A549 (cell line): ENCODE measurements around the gene RABGAP1L.
A peak's percentile ranks its signal among the peaks of the same experiment; 100 is the strongest.
"Not testable (repeated sequence)": the region's sequence is repeated elsewhere in the genome, so short reads cannot be mapped to it uniquely, and the experiment has no call there.

Source experiments
- CBX8 ChIP-seq: fragments of 200-600 bp; sonication (generic); IDR thresholded peaks from 2 replicates; pipeline ENCODE4 v1.6.1; 2016
- CEBPB ChIP-seq, 2 experiments: fragments of >200 bp in 1 of 2; sonication (Bioruptor Twin) in 1 of 2; formaldehyde crosslinking in 1 of 2; IDR thresholded peaks; 2 replicates each; pipeline ENCODE4 v1.6.1; 2012 to 2016
- EP300 ChIP-seq, 2 experiments: fragments of >200 bp; sonication (Bioruptor Twin); formaldehyde crosslinking; IDR thresholded peaks; 2 replicates in 1 of 2; 3 replicates in 1 of 2; pipeline ENCODE4 v1.6.1; 2016 to 2017
- ESRRA ChIP-seq: fragments of 150-350 bp; IDR thresholded peaks from 2 replicates; pipeline ENCODE4 v1.6.1; 2014; ENCODE audit warnings: mild to moderate bottlenecking, low read length, borderline replicate concordance
- HOXA7 ChIP-seq: fragments of 250-450 bp; sonication (Bioruptor Pico); IDR thresholded peaks from 2 replicates; pipeline ENCODE4 v1.5.0; 2020; ENCODE audit warnings: mild to moderate bottlenecking, moderate library complexity
- JUN ChIP-seq, 2 experiments: fragments of >200 bp; sonication (Bioruptor Twin); formaldehyde crosslinking; IDR thresholded peaks; 2 replicates in 1 of 2; 3 replicates in 1 of 2; pipeline ENCODE4 v1.6.1; 2016 to 2017
- MAZ ChIP-seq: fragments of 150-350 bp; IDR thresholded peaks from 2 replicates; pipeline ENCODE4 v1.6.1; 2014; ENCODE audit warnings: antibody characterized with exemption, low read depth, low read length, borderline replicate concordance
- PHF8 ChIP-seq: fragments of 200-600 bp; sonication (generic); IDR thresholded peaks from 2 replicates; pipeline ENCODE4 v1.6.1; 2016; ENCODE audit warnings: low read depth, mild to moderate bottlenecking, antibody characterized with exemption, moderate library complexity, borderline replicate concordance
- POLR2A ChIP-seq: IDR thresholded peaks from 2 replicates; pipeline ENCODE4 v1.6.1; 2012; ENCODE audit warnings: mild to moderate bottlenecking, low read length
- RAD21 ChIP-seq, 2 experiments: fragments of >200 bp in 1 of 2; sonication (Bioruptor Twin) in 1 of 2; formaldehyde crosslinking in 1 of 2; IDR thresholded peaks in 1 of 2; conservative IDR thresholded peaks in 1 of 2; 2 replicates in 1 of 2; 3 replicates in 1 of 2; pipeline ENCODE4 v1.6.1; 2012 to 2018; ENCODE audit warnings: inconsistent platforms in 1 of 2
- SREBF2 ChIP-seq: fragments of 450-650 bp; IDR thresholded peaks from 2 replicates; pipeline ENCODE4 v1.6.1; 2014; ENCODE audit warnings: mild to moderate bottlenecking, moderate library complexity
- USF2 ChIP-seq: fragments of 450-650 bp; IDR thresholded peaks from 2 replicates; pipeline ENCODE4 v1.6.1; 2014; ENCODE audit warnings: antibody characterized with exemption
- TF ChIP-seq, protein P1 (sequence below): fragments of >200 bp; sonication (Bioruptor Twin); formaldehyde crosslinking; IDR thresholded peaks from 3 replicates; pipeline ENCODE4 v1.5.1; 2016
- TF ChIP-seq, protein P2 (sequence below): fragments of 200-600 bp; sonication (generic); IDR thresholded peaks from 2 replicates; pipeline ENCODE4 v1.6.1; 2016; ENCODE audit warnings: antibody characterized with exemption, mild to moderate bottlenecking, moderate library complexity

DNA sequence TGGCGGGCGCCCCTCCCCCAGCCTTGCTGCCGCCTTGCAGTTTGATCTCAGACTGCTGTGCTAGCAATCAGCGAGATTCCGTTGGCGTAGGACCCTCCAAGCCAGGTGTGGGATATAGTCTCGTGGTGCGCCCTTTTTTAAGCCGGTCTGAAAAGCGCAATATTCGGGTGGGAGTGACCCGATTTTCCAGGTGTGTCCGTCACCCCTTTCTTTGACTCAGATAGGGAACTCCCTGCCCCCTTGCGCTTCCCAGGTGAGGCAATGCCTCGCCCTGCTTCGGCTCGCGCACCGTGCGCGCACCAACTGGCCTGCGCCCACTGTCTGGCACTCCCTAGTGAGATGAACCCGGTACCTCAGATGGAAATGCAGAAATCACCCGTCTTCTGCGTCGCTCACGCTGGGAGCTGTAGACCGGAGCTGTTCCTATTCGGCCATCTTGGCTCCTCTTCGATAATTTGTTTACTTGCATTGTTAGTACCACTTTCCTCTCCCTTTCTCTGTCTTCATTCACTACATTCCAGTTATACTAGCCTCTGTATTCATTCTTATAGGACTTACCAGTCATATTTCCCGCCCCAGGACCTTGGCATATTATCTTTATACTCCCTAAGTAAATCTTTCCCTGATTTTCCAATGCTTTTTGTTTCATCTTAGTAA lies 79.7 kb downstream of the RABGAP1L start:
- TF ChIP-seq, protein P1, sequence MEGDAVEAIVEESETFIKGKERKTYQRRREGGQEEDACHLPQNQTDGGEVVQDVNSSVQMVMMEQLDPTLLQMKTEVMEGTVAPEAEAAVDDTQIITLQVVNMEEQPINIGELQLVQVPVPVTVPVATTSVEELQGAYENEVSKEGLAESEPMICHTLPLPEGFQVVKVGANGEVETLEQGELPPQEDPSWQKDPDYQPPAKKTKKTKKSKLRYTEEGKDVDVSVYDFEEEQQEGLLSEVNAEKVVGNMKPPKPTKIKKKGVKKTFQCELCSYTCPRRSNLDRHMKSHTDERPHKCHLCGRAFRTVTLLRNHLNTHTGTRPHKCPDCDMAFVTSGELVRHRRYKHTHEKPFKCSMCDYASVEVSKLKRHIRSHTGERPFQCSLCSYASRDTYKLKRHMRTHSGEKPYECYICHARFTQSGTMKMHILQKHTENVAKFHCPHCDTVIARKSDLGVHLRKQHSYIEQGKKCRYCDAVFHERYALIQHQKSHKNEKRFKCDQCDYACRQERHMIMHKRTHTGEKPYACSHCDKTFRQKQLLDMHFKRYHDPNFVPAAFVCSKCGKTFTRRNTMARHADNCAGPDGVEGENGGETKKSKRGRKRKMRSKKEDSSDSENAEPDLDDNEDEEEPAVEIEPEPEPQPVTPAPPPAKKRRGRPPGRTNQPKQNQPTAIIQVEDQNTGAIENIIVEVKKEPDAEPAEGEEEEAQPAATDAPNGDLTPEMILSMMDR = not testable (repeated sequence)
- TF ChIP-seq POLR2A; RAD21 (conservative IDR thresholded peaks at IDR 0.05 in 1 of 2, IDR thresholded peaks at IDR 0.05 in 1 of 2); CBX8; CEBPB (IDR thresholded peaks at IDR 0.05); JUN (IDR thresholded peaks at IDR 0.05); USF2; ESRRA; MAZ; HOXA7 (CRISPR knock-in tag); EP300 (IDR thresholded peaks at IDR 0.05); SREBF2: not testable (repeated sequence)
- TF ChIP-seq PHF8 = peak; percentile 31; the same call in 1 of the 2 replicates
- TF ChIP-seq, protein P2, sequence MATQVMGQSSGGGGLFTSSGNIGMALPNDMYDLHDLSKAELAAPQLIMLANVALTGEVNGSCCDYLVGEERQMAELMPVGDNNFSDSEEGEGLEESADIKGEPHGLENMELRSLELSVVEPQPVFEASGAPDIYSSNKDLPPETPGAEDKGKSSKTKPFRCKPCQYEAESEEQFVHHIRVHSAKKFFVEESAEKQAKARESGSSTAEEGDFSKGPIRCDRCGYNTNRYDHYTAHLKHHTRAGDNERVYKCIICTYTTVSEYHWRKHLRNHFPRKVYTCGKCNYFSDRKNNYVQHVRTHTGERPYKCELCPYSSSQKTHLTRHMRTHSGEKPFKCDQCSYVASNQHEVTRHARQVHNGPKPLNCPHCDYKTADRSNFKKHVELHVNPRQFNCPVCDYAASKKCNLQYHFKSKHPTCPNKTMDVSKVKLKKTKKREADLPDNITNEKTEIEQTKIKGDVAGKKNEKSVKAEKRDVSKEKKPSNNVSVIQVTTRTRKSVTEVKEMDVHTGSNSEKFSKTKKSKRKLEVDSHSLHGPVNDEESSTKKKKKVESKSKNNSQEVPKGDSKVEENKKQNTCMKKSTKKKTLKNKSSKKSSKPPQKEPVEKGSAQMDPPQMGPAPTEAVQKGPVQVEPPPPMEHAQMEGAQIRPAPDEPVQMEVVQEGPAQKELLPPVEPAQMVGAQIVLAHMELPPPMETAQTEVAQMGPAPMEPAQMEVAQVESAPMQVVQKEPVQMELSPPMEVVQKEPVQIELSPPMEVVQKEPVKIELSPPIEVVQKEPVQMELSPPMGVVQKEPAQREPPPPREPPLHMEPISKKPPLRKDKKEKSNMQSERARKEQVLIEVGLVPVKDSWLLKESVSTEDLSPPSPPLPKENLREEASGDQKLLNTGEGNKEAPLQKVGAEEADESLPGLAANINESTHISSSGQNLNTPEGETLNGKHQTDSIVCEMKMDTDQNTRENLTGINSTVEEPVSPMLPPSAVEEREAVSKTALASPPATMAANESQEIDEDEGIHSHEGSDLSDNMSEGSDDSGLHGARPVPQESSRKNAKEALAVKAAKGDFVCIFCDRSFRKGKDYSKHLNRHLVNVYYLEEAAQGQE = not testable (repeated sequence)
